OCI-LY1 (cell line): ENCODE measurements around the gene COL5A2.

Experiments used
- H2AFZ ChIP-seq: fragments of 200-600 bp; sonication (generic), shearing (Covaris generic); 2 replicates; pipeline ENCODE4 v1.6.0; 2014; ENCODE audit warnings: antibody characterized with exemption, mild to moderate bottlenecking, low read length
- H3F3A ChIP-seq: fragments of 200-600 bp; sonication (generic), shearing (Covaris generic); 2 replicates; pipeline ENCODE4 v1.6.0; 2014; ENCODE audit warnings: mild to moderate bottlenecking, antibody characterized with exemption, low read length, moderate library complexity; ENCODE audit not compliant: insufficient read depth
- H3K27ac ChIP-seq: fragments of 200-600 bp; sonication (generic); 2 replicates; pipeline ENCODE4 v1.5.1; 2014; ENCODE audit warnings: low read length, mixed run types, mild to moderate bottlenecking, low read depth; ENCODE audit not compliant: poor library complexity, severe bottlenecking
- H3K27me3 ChIP-seq: fragments of 200-600 bp; sonication (generic); 2 replicates; pipeline ENCODE4 v1.6.0; 2014; ENCODE audit warnings: antibody characterized with exemption, mild to moderate bottlenecking, low read length, moderate library complexity; ENCODE audit not compliant: insufficient read depth
- H3K36me3 ChIP-seq: fragments of 200-600 bp; sonication (generic); 2 replicates; pipeline ENCODE4 v1.6.1; 2014; ENCODE audit warnings: mild to moderate bottlenecking, antibody characterized with exemption, low read length, moderate library complexity, mixed read lengths; ENCODE audit not compliant: insufficient read depth
- H3K4me1 ChIP-seq: fragments of 200-600 bp; sonication (generic); 2 replicates; pipeline ENCODE4 v1.5.1; 2014; ENCODE audit warnings: mild to moderate bottlenecking, low read length, moderate library complexity; ENCODE audit not compliant: insufficient read depth, severe bottlenecking
- H3K4me2 ChIP-seq: fragments of 200-600 bp; sonication (generic), shearing (Covaris generic); 2 replicates; pipeline ENCODE4 v1.6.1; 2014; ENCODE audit warnings: low read length
- H3K4me3 ChIP-seq: fragments of 200-600 bp; sonication (generic); 2 replicates; pipeline ENCODE4 v1.5.1; 2014; ENCODE audit warnings: low read length, low read depth, mild to moderate bottlenecking, mixed read lengths; ENCODE audit not compliant: poor library complexity, severe bottlenecking
- H3K79me2 ChIP-seq: fragments of 200-600 bp; shearing (Covaris generic); 2 replicates; pipeline ENCODE4 v1.6.1; 2016; ENCODE audit warnings: mixed run types, low read length, mixed read lengths; ENCODE audit not compliant: insufficient read depth
- H3K9ac ChIP-seq: fragments of 200-600 bp; sonication (generic), shearing (Covaris generic); 2 replicates; pipeline ENCODE4 v1.6.1; 2014; ENCODE audit warnings: mild to moderate bottlenecking, low read length, mixed read lengths
- H3K9me2 ChIP-seq: fragments of 200-600 bp; sonication (generic), shearing (Covaris generic); 2 replicates; pipeline ENCODE4 v1.6.1; 2014; ENCODE audit warnings: low read depth, mild to moderate bottlenecking, low read length, mixed read lengths
- H3K9me3 ChIP-seq: fragments of 200-600 bp; shearing (Covaris generic); 2 replicates; pipeline ENCODE4 v1.6.1; 2014; ENCODE audit warnings: low read length, mixed read lengths
- H4K20me1 ChIP-seq: fragments of 200-600 bp; sonication (generic), shearing (Covaris generic); 2 replicates; pipeline ENCODE4 v1.6.0; 2016; ENCODE audit warnings: mild to moderate bottlenecking, low read length; ENCODE audit not compliant: insufficient read depth
- CTCF ChIP-seq: fragments of 200-600 bp; sonication (generic), shearing (Covaris generic); IDR thresholded peaks from 2 replicates; pipeline ENCODE4 v1.5.1; 2017; ENCODE audit warnings: mild to moderate bottlenecking, antibody characterized with exemption, low read length, moderate library complexity, mixed read lengths
- EZH2 ChIP-seq: fragments of 200-600 bp; sonication (generic), shearing (Covaris generic); IDR thresholded peaks from 2 replicates; pipeline ENCODE4 v1.8.0; 2017; ENCODE audit warnings: borderline replicate concordance, mixed run types, mild to moderate bottlenecking, antibody characterized with exemption, low read length, moderate library complexity, mixed read lengths

COL5A2 gene

GRCh38 chr2:189217541-189217940 is 38.0 kb upstream of the COL5A2 start:
- H3K79me2 ChIP-seq, result no peaks in the 10 kb centered on the region
- H3K4me3 ChIP-seq, result no peak overlapping the region
- no peaks in the 10 kb centered on the region for H3K27me3 ChIP-seq
- H3K4me2 ChIP-seq, result no peak overlapping the region
- H3K27ac ChIP-seq, result no peak overlapping the region
- no peak overlapping the region for H3K9ac ChIP-seq
- H2AFZ ChIP-seq, result no peak overlapping the region
- H3K36me3 ChIP-seq, result no peaks in the 10 kb centered on the region
- no peaks in the 10 kb centered on the region for H3K9me2 ChIP-seq
- no peaks in the 10 kb centered on the region for H3K4me1 ChIP-seq
- no peaks in the 10 kb centered on the region for H3F3A ChIP-seq
- TF ChIP-seq EZH2, result no peak
- H3K9me3 ChIP-seq, result no peaks in the 10 kb centered on the region
- H4K20me1 ChIP-seq, result no peaks in the 10 kb centered on the region

DNA sequence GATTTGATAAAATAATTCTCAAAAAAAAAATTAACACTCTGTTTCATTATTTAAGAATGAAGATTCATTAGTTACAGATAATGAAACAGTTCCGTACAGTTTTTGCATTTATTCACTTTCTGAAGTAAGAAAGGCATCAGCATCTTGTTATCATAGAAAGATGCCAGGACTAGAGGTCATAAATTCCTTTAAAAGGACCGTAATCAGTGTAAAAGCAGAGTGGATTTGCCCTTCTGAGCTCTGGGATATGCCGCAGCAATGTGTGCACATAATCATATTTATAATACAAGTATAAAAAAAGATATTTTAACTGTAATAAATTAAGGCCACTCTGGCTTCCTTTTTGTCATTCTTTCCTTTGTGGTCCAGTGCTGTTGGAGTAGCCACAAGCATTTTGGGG is 37.5 kb upstream of the COL5A2 start:
- Histone ChIP-seq H3K4me3 (no peak overlapping the region), H3K79me2 (no peaks in the 10 kb centered on the region), H3K4me2 (no peak overlapping the region), H3K9me2 (no peaks in the 10 kb centered on the region), H3K27ac (no peak overlapping the region), H3F3A (no peaks in the 10 kb centered on the region), H3K9ac (no peak overlapping the region), H4K20me1 (no peaks in the 10 kb centered on the region), H3K27me3 (no peaks in the 10 kb centered on the region), H3K9me3 (no peaks in the 10 kb centered on the region), H3K4me1 (no peaks in the 10 kb centered on the region), H2AFZ (no peak overlapping the region), H3K36me3 (no peaks in the 10 kb centered on the region)
- TF ChIP-seq CTCF (no peak), EZH2 (no peak)

DNA sequence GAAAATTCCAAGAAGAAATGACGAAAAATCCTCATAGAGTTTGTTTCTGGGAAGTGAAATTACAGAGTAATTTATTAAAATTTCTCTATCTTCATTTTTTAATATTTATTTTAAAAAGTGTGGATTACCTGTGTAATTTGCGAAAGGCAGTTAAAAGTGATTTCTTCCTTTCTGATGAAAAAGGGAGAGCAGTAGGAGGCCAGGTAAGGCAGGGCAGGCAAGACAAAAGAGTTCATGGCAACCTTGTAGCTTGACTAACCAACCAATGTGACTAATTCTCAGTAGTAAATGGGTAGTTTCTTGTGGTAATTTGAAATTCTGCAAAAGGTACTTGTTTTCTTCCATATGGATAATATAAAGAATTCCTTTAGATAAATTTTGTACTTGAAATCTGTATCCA is 34.9 kb upstream of the COL5A2 start:
- H3K4me2 ChIP-seq, result no peak overlapping the region
- H3K4me1 ChIP-seq, result no peaks in the 10 kb centered on the region

More for the DNA sequence above, 34.9 kb upstream of the COL5A2 start:
- no peaks in the 10 kb centered on the region for H3K9me3 ChIP-seq
- no peak for TF ChIP-seq EZH2
- TF ChIP-seq CTCF, result no peak
- no peaks in the 10 kb centered on the region for H3K9me2 ChIP-seq
- H3K36me3 ChIP-seq, result no peaks in the 10 kb centered on the region
- no peak overlapping the region for H3K9ac ChIP-seq
- no peak overlapping the region for H3K4me3 ChIP-seq
- no peaks in the 10 kb centered on the region for H4K20me1 ChIP-seq
- no peaks in the 10 kb centered on the region for H3K27me3 ChIP-seq
- H3K27ac ChIP-seq, result no peak overlapping the region
- H3K79me2 ChIP-seq, result no peaks in the 10 kb centered on the region
- H3F3A ChIP-seq, result no peaks in the 10 kb centered on the region
- H2AFZ ChIP-seq, result no peak overlapping the region
